HG02885 (cell line): Measurements from ENCODE around the gene HSCB.
"Not testable (repeated sequence)": the region's sequence is repeated elsewhere in the genome, so short reads cannot be mapped to it uniquely, and the experiment has no call there.

Experiments
- ATAC-seq: cut with Tn5 transposase; IDR thresholded peaks from one replicate; pipeline ENCODE4 v1.9.1; 2021; ENCODE audit warnings: mild to moderate bottlenecking; ENCODE audit not compliant: unreplicated experiment, poor library complexity

The HSCB gene

DNA sequence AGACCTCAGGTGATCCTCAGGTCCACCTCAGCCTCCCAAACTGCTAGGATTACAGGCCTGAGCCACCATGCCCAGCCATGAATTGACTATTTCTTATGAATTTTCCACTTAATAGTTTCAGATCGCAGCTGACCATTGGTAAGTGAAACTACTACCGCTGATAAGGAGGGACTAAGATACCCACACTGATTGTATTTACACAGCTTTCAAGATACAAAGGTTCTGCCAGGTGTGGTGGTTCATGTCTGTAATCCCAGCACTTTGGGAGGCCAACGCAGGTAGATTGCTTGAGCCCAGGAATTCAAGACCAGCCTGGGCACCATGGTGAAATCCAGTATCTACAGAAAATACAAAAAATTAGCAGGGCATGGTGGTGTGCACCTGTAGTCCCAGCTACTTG is 4.1 kb upstream of the HSCB start:
- no peak for ATAC-seq

DNA sequence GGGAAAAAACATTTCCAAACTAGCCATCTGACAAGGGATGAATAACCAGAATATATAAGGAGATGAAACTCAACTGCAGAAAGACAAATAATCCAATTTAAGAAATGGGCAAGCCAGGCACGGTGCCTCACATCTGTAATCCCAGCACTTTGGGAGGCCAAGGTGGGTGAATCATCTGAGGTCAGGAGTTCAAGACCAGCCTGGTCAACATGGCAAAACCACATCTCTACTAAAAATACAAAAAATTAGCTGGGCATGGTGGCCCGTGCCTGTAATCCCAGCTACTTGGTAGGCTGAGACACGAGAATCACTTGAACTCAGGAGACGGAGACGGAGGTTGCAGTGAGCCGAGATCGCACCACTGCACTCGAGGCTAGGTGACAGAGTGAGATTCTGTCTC is 3.0 kb upstream of the HSCB start:
- not testable (repeated sequence) for ATAC-seq

GRCh38 chr22:28741200-28741784 is 547 bp upstream of the HSCB start:
- ATAC-seq = no peak

GRCh38 chr22:28742562-28742962 is 723 bp downstream of the HSCB start:
- ATAC-seq = no peak

GRCh38 chr22:28743852-28744251 is 2.0 kb downstream of the HSCB start:
- no peak for ATAC-seq

GRCh38 chr22:28750471-28750881 is 8.6 kb downstream of the HSCB start:
- no peak for ATAC-seq

- ATAC-seq = not testable (repeated sequence)
Observed at GRCh38 chr22:28754512-28754911, 12.7 kb downstream of the HSCB start.

GRCh38 chr22:28759861-28760560 is 18.2 kb downstream of the HSCB start:
- no peak for ATAC-seq

GRCh38 chr22:28761449-28761755 is 19.6 kb downstream of the HSCB start:
- ATAC-seq = no peak

DNA sequence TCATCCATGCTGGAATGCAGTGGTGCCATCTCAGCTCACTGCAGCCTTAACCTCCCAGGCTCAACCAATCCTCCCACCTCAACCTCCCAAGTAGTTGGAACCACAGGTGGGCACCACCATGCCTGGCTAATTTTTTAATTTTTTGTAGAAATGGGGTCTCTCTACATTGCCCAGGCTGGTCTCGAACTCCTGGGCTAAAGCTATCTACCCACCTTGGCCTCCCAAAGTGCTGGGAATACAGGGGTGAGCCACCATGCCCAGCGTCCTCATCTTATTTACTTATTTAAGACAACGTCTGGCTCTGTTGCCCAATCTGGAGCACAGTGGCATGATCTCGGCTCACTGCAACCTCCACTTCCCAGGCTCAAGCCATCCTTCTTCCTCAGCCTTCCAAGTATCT is 20.2 kb downstream of the HSCB start:
- not testable (repeated sequence) for ATAC-seq

GRCh38 chr22:28766628-28767027 is 24.8 kb downstream of the HSCB start:
- ATAC-seq = no peak

DNA sequence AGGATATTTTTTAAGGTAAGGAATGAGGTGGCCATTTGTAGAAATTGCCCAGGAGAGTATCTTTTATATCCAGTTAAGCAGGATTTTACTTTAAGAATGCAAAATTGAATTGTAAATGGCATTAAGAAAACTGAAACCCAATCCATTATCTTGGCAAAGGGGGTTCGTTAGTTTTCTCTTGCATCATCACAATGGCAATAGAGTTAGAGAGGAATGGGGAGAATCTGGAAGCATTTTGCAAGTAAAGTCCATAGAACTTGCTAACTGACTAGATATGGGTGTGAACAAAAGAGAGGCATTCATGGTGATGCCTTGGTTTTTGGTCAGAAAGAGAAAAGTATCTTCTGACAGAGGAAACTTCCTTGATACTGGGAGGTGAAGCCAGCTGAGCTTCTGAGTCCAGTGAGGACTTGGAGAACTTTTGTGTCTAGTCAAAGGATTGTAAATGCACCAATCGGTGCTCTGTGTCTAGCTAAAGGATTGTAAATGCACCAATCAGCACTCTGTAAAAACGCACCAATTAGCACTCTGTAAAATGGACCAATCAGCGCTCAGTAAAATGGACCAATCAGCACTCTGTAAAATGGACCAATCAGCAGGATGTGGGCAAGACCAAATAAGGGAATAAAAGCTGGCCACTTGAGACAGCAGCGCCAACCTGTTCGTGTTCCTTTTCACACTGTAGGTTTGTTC is 27.0 kb downstream of the HSCB start:
- no peak for ATAC-seq

GRCh38 chr22:28769394-28770085 is 27.7 kb downstream of the HSCB start:
- no peak for ATAC-seq

GRCh38 chr22:28771195-28771791 is 29.5 kb downstream of the HSCB start:
- no peak for ATAC-seq

- ATAC-seq = peak; percentile 89
Observed at GRCh38 chr22:28772633-28773460, 31.0 kb downstream of the HSCB start, which contains the start of gene CCDC117. Gene CCDC117, plus strand, starts transcription at chr22:28772695. Its CDS starts 155 bp downstream, at chr22:28772850.

GRCh38 chr22:28773461-28773867 is 31.6 kb downstream of the HSCB start:
- ATAC-seq = peak; percentile 22

DNA sequence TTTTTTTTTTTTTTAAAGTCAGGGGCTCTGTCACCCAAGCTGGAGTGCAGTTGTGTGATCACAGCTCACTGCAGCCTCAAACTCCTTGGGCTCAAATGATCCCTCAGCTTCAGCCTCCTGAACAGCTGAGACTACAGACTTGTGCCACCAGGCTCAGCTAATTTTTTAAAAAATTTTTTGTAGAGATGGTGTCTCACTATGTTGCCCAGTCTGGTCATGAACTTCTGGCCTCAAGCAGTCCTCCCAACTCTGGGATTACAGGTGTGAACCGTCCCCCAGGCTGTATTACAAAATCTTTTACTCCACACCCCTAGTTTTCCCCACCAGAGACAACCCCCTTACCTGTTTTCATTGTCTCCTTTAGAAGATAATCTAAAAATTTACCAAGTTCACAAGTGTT is 32.5 kb downstream of the HSCB start:
- ATAC-seq = no peak

DNA sequence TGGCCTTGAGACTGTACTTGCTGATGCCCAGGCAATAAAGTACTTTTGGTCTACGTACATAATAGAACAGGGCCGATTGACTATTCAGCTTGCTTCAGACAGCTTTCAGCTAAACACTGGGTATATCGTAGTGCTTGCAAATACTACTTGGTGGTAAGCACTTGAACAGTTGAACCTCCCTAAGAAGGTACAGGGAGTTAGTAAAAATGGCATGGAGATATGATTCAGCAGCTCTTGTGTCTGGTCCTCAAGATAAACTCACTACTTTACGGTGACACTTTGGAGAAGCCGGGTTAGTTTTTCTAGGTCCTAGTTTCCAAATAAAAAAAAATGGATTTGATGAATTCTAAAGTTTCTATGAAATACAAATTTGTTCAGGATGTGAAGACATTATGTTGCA is 38.0 kb downstream of the HSCB start:
- no peak for ATAC-seq

- ATAC-seq = no peak
Observed at GRCh38 chr22:28780296-28780695, 38.5 kb downstream of the HSCB start.
